SW 1271 (cell line): Measurements from ENCODE around the gene FMN1.

Experiments used
- DNase-seq, 2 experiments: peaks; one replicate each; lab custom pipeline; 2025; lab: John Stamatoyannopoulos, UW

Gene FMN1

DNA sequence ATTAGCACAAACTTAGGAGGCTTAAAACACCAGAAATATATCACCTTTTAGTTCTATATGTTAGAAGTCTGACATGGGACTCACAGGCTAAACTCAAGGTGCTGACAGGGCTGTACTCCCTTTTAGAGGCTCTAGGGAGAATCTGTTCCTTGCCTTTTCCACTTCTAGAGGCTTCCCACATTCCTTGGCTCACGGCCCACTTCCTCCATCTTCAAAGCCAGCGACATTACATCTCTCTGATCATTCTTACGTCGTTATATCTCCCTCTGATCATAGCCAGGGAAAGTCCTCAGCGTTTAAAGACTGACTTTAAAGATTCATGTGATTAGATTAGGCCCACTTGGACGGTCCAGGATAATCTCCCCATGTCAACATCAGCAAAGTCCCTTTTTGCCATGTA, 310.4 kb downstream of the FMN1 start:
- no peak for DNase-seq

DNA sequence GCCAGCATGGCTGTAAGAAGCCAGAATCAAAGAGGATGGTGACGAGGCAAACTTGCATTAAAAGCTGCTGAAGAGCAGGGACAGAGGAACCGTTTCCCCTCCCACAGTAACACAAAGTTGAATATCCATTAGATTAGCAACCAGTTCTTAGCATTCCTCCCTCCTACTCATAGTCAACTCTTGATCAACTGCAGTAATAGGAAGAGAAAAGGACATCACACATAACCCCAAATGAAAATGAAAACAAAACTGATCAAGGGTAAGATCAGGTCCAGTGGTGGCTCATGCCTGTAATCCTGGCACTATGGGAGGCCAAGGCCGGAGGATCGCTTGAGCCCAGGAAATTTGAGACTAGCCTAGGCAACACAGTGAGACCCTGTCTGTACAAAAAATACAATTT, 311.6 kb downstream of the FMN1 start:
- DNase-seq: no peak

DNA sequence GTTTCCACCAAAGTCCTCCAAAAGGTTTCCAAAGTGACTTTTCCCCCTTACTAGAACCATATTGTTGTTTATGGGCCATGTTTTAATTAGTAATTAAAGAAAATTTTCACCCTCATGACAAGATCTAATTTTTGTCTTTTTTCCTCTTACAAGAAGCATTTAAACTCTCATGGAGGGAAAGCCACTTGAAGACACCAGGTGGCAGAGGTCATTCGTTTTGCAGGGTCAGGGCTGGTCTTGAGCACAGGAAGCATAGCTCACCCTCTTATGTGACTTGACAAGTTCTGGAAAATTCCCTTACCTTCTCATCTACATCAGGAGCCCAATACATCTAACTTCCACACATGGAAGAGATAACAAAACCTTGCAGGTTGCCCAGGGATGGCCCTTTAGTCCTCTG, 313.0 kb downstream of the FMN1 start:
- DNase-seq: no peak

DNA sequence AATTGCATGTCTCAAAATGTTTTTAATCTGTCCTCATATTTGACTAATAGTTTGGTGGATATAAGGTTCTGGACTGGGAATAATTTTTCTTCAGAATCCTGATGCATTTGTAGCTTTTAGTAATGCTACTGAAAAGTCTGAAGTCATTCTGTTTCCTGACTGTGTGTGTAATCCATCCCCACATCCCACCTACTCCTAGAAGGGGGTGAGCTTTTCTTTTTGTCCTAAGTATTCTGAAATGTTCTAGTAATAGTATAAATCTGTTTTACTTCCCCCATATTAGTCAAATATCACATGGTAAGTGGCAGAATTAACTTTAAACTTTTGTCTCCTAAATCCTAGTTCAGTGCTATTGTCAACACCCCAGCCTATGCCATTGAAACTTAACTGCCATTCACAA, 313.9 kb downstream of the FMN1 start:
- DNase-seq: no peak

DNA sequence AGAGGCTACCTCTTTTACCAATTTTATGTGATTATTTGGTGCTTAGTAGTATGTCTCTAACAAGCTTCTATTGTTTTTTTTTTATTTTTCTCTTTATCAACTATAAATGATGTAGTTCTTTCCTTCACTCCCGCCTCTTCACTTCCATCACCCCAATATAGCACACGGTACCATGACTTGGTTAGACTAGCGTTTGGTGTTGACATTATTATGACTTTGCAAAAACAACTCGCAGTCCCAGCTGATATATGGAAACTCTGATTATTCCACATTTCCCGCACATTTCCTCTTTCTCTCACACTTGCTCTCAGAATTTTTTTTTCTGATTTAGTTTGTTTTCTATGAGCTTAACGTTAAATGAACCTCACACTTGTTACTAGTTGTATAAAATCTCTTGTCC, 314.5 kb downstream of the FMN1 start:
- no peak for DNase-seq

DNA sequence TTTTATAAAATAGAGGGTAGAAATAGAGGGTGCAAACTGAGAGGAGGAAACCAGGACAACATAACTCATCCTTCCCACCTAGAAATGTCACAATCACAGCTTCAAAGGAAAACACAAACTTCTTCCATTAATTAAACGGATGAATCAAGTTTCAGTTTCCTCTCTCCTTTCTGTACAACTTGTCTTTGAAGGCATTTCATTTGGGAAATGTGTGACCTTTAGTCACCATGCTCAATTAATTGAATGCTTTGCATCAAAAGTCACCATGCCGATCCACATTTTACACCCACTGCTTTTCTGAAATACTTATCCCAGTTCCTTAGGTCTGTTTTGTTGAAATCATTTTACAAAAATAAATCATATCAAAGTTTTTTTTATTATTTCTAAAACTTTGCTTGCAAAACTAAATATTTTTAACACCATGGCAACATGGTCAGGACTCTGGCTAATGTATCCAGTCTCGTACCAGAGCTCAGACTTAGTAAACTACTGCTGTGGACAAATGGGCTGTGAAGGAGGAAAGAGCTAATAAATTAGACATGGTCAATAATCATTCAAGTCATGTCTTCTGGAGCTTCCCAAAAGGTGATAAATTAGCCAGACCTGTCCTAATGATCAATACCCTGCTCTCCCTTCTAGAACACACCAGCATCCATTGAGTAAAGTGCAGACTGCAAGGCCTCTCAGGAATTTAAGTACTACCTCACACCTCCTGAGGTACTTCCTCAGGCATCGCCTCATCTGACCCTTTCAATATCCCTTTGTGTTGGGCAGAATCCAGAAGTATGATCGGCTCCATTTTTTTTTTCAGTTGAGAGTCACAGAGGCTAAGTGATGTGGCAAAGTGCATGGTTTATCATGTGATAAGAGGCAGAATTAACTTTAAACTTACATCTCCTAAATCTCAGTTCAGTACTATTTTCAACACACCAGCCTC, 315.4 kb downstream of the FMN1 start:
- DNase-seq: no peak

DNA sequence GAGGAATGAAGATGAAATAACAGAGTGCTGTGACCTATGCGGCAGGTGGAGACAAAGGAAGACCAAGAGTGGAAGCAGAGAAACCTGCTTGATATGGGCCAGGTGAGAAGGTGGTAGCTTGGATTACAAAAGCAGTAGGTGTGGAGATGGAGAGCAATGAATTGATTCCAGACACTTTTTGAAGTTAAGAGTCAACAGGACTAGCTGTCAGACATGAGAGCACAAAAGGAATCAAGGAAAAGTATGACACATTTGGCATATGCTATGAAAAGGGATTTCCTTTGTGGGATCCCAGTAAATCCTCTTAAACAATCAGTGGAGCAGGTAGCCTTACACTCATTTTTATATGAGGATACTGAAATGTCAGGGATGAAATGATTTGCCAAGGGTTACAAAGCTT, 316.2 kb downstream of the FMN1 start:
- DNase-seq: no peak

DNA sequence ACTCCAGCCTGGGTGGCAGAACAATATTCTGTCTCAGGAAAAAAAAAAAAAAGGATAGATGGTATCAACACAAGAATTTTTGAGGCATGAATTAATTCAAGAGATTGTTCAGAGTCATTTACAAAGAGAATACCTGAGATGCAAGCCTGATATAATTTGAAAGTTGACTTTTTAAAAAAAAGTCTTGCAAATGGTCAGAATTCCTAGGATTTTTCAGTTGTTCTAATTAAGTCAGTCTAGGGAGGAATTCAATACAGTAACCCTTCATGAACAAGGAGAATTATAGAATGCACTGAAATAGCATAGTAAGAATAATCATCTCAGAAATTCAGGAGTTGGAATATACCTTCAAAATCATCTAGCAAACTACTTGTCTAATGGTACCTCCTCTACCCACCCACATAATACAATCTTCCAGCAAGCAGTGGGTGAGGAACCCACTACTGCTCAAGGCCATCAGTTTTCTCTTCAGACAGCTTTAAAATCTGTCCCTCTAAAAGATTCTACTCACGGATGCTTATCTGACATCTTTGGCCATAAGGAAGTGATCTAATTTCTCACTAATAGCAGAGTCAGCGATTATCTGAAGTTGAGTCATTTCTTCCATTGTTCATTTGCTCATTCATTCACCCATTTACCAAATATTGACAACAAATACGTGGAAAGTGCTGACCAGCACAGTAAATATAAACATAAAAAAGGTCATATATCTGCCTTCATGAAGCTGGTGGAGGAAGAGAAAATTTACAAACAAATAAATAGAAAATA, 317.1 kb downstream of the FMN1 start:
- DNase-seq: no peak

DNA sequence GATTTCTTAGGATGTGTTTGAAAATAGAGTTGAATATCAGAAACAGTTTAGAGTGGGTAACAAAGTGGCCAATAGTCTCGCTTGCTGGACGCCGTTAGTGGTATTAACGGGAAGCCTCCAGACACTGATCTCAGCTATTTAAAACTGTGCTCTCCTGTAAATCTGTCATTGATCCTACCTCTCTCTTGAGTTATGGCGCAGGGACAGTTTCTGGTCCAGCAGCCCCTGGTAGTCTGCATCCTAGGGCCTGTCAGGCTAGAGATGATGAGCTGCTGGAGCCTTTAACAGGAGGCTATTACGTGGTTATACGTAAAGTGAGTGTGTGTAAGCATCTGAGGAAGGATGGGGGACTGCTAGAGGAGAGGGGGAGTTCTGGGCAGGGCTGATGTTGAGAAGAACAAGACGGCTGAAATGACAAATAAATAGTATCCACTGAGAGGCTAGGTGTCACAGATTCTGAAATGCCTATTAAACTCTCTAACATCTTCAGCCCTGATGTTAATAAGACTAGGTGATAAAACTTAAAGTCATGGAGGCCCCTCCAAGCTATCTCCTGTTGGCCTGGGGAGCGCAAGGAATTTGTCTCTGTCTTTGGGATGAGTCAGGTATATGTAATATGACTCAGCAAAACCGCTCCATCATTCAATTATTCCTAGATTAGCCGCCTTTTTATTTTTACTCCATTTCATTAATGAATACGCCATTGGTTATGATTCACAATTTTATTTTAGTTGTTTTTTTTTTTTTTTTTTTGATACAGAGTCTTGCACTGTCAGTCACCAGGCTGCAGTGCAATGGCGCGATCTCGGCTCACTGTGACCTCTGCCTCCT, 321.0 kb downstream of the FMN1 start:
- no peak for DNase-seq

DNA sequence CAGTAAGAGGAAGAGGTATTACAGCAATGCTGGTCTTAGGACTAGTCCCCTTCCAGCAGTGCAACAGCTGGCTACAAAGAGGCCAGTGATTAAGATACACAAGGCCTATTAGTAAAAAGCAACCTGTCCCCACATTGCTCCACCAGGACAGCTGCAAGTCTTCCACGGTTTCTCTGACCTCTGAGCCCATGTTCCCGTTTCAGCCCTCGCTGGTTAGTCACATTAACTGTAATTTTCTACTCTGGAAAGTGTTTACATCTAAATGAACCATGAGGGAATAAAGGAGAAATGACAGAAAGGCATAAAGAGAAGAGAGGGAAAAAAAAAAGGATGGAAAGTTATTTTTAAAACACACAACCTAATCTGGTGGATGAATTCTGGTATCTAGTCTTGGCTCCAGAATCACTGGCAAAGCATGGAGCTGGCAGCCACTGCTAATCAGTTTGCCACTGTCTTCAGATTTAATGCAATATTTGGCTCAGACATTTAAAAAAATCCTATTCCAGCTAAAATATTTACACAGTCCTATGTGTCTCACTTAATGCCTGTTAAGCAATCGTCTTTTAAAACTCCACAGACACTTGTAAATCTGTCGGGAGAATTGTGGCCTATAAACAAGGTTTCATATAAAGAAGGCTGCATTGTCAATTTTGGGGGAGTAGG, 321.8 kb downstream of the FMN1 start:
- DNase-seq: no peak

DNA sequence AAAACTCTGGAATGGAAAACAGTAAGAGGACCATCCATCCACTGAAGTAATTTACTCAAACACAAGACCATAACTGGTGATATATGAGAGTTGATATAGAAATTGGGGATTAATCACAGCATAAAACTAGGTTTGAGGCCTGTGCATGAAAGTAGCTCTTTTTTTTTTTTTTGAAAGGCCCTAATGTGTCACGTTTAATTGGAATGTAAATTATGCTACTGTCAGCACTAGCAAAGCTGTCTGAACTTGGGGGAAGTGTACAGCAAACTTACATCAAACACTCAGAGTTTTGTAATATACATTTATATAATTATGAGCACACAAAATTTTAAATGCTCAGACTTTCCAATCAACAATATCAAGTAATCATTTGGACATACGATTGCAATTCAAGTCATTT, 322.6 kb downstream of the FMN1 start:
- DNase-seq: no peak

DNA sequence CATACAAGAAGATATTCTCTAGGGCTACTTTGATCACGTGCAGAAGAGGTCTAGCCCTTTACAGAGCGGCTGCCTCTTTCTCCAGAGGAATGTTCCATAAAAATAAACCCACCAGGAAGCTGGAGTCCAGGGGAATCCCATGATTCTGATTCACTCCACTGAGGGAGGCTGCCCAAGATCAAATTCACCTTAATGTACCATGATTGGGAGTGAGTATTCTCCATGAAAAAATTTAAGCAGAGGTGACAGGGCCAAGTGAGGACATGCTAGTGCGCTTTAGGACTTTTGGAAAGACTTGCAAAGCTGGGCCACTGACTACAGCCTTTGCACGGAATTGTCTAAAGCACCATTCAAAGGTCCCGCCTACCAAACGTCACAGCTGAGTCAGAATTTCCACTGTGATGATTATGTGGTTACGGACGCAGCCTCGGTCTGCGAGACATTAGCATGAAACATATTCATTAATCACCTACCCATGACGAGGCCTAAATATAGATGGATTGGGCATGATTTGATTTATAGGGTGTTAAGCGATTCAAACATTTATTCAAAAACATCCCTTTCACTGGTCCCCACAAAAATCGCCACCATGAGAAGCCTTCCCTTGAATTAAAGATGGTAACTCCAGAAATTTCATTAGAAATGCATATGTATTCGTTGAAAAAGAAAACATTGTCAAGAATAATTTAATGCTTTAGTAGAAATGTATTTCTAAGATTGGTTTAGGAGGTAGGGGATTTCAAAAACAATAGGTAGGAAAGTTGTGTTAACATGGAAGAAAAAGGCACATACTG, 324.1 kb downstream of the FMN1 start:
- no peak for DNase-seq

DNA sequence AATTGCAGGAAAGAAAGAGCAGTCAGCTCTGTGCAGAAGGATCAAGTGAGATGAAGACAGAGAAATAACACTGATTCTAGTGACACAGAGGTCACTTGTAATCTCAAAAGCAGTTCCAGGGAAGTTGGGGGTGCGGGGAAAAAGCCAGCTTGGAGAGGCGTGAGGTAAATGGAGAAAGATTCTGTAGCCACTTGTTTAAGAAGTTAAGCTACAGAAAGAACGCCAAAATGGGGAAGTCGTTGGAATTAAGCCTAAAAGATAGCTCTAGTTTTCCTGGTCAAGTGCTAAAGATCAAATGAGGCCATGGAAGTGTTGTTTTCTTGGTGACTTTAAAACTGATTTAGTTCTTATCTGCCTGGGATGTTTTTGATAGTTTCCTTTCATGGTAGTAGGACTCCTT, 324.7 kb downstream of the FMN1 start:
- no peak for DNase-seq

DNA sequence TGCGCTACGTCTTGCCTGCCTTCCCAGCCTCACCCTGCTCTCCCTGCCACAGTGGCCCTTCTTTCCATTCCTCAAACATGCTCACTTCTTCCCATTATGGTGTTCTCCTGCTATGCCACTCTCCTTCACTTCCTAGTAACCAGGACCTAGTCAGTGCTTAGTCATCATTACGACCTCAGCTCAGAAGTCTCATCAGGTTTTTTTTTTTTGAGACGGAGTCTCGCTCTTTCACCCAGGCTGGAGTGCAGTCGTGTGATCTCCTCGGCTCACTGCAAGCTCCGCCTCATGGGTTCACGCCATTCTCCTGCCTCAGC, 327.2 kb downstream of the FMN1 start:
- DNase-seq: peak in 1 of 2 experiments; percentile 33

DNA sequence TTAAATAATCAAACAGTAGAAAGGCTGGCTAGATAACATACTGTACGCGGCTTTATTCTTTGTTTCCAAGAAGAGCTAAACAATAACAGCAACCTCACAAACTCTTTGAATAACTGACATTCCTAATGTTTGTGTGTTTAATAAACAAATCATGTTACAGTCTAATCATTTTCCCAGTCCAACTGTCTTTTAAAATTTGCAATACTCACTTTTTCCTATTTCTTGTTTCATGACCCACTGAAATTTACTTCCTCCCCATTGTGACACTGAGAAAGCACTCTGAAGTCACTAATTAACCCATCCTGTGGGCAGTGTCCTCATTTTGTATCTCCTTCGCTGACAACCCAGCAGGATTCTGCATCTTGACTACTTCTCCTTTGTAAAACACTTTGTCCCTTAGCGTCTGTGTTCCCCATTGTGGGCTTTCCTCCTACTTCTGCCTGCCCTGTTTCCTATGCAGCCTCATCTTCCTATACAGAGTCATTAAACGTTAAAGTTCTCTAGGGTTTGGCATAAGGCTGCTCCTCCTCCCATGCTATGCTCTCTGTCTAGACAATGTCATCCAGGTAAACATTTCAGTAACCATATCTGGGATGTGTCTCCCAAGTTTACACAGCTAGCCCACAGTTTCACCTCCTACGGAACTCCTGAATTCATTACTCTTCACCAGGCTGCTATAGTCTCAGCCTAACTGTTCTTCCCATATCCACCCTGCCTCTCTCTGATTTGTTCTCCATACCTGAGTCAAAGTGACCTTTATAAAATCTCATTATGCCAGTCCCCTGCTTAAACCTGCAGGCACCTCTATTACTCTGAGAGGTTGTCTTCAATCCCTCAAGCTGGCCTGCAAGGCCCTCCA, 327.8 kb downstream of the FMN1 start:
- DNase-seq: no peak

DNA sequence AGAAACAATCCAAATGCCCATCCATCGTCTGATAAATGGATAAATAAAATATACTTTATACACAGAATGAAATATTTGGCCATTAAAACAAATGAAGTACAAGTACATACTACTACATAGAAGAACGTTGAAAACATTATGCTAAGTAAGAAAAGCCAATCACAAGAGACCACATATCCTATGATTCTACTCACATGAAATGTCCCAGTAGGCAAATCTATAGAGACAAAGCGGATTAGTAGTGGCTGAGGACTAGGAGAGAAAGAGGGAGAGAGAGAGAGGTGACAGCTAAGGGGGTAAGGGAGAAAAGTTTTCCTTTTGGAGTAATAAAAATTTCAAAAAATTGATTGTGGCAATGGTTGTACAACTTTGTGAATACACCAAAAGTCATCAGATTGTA, 329.7 kb downstream of the FMN1 start:
- DNase-seq: no peak

DNA sequence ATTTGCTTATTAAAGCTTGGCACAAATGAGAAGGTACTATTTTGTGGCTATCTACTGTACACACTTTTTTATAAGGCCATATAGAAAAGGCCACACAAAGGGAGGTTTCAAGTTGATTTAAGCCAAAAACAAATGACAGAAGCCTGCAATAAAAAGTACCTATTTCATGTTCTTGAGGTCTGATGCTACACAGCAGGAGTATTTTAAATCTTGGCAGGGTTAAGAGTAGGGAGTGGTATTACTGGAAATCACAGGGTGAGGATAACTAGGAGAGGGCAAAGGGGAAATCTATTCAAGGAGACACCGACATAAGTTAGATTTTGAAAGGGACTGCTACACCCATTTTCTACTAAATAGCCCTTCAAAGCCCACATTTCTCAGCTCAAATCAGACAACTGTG, 330.5 kb downstream of the FMN1 start:
- no peak for DNase-seq

DNA sequence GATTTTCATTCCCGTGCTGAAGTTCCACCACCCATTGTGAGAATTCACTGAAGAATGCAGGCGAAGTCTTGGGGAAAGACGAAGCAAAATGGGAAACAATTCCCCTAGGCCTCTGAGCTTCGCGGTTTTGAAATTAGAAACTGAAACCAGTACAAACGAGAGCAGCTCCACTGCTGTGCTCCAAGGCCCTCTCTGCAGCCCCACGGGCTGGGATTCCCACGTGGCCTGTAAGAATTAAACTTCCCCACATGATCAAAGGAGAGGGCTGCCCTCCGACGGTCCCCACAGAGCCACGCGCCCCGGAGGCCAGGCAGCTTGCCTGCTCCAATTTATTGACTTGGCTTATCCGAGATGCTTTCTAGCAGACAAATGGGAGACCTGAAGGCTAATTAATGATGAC, 332.8 kb downstream of the FMN1 start:
- DNase-seq: no peak

DNA sequence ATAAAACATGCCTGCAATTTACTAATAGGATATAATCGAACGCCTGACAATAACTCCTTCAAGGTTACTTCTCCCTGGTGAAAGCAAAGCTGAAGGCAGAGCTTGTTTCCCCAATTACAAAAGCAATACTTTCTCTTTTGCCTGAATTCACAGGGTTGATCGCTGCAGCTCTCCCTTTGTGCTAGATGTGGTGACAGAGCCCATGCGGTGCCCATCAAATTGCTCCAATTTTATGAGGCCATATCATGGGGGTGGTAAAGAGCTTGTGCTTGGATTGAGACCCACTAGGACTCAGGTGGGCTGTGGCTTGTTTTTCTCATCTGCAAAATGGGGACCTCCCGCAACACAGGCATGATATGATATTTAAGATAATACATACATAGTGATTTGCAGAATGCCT, 333.3 kb downstream of the FMN1 start:
- DNase-seq: no peak

DNA sequence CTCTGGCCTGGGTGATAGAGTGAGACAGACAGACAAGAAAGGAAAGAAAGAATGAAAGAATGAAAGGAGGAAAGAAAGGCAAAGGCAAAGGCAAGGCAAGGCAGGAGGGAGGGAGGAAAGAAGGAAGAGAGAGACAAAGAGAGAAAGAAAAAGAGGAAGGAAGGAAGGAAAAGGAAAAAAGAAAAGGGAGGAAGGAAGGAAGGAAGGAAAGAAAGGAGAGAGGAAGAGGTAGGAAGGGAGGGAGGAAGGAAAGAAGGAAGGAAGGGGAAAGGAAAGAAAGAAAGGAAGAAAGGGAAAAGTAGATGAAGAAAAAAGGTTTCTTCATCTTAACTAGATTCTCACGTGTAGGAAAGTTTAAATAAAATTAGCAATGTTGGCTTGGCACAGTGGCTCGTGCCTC, 334.5 kb downstream of the FMN1 start:
- DNase-seq: no peak
